ENCODE measurements around the gene NIP7. TPM values are rescaled to one million over a fixed set of nuclear protein-coding genes. Genes with fewer than 3 reads are reported as not detected.
"Not testable (repeated sequence)": the region's sequence is repeated elsewhere in the genome, so short reads cannot be mapped to it uniquely, and the experiment has no call there.

Gene NIP7
- total RNA-seq, result 10 to 100 TPM; 36.5 to 38.0 TPM

- peaks cover 43% of the 10 kb centered on the region for H3K36me3 Mint-ChIP-seq (ENCODE audit: low read depth)
- POLR2A ChIA-PET, result no interaction called here
- peaks cover 49% of the 10 kb centered on the region for H3K4me1 Mint-ChIP-seq
- CTCF ChIA-PET, result interaction anchor here (0.6 to 1.7 kb wide), 11 partner anchors 9 to 273 kb away, joined by 3 to 12 read pairs (median 3); partner anchors contain the start of genes PDF and VPS4A
- peak within 1 kb of the TSS; percentile 99 for H3K27ac Mint-ChIP-seq
- H3K27me3 Mint-ChIP-seq, result no peaks in the 10 kb centered on the region
- H3K9me3 Mint-ChIP-seq, result no peaks in the 10 kb centered on the region
- peak within 1 kb of the TSS; percentile 99 for H3K4me3 Mint-ChIP-seq
- peak; percentile 94 for DNase-seq
Observed at GRCh38 chr16:69339289-69340094, at the start of gene NIP7, which contains the start of gene COG8. Gene NIP7, plus strand, starts transcription at chr16:69339772. Its CDS starts 58 bp downstream, at chr16:69339830. Gene COG8, minus strand, starts transcription at chr16:69339564. Its CDS starts 12 bp downstream, at chr16:69339552.

- H3K9me3 Mint-ChIP-seq; POLR2A ChIA-PET; CTCF ChIA-PET; H3K36me3 Mint-ChIP-seq (ENCODE audit: low read depth); H3K27ac Mint-ChIP-seq; H3K27me3 Mint-ChIP-seq; H3K4me1 Mint-ChIP-seq; H3K4me3 Mint-ChIP-seq; DNase-seq: not testable (repeated sequence)
Observed at GRCh38 chr16:69291657-69292056, 47.9 kb upstream of the NIP7 start.

GRCh38 chr16:69293401-69293800 is 46.2 kb upstream of the NIP7 start:
- Mint-ChIP-seq H3K9me3 (no peaks in the 10 kb centered on the region), H3K4me1 (no peaks in the 10 kb centered on the region), H3K36me3 (ENCODE audit: low read depth) (peaks cover 2% of the 10 kb centered on the region), H3K27me3 (no peaks in the 10 kb centered on the region), H3K4me3 (no peak overlapping the region), H3K27ac (no peak overlapping the region)
- no peak for DNase-seq
- ChIA-PET CTCF (no interaction called here), POLR2A (no interaction called here)

- DNase-seq, result no peak
- no peaks in the 10 kb centered on the region for H3K4me1 Mint-ChIP-seq
- no peaks in the 10 kb centered on the region for H3K27me3 Mint-ChIP-seq
- ChIA-PET POLR2A (no interaction called here), CTCF (no interaction called here)
- H3K36me3 Mint-ChIP-seq (ENCODE audit: low read depth), result peaks cover 2% of the 10 kb centered on the region
- H3K27ac Mint-ChIP-seq, result no peak overlapping the region
- no peak overlapping the region for H3K4me3 Mint-ChIP-seq
- no peaks in the 10 kb centered on the region for H3K9me3 Mint-ChIP-seq
Observed at GRCh38 chr16:69294051-69294450, 45.5 kb upstream of the NIP7 start.

GRCh38 chr16:69296771-69297170 is 42.8 kb upstream of the NIP7 start:
- POLR2A ChIA-PET, result interaction anchor here (0.6 kb wide), 1 partner anchor 458 kb away, joined by 3 read pairs; no protein-coding TSS in a partner anchor
- H3K27me3 Mint-ChIP-seq, H3K27ac Mint-ChIP-seq, DNase-seq, H3K4me1 Mint-ChIP-seq, H3K9me3 Mint-ChIP-seq, H3K4me3 Mint-ChIP-seq: not testable (repeated sequence)
- CTCF ChIA-PET, result interaction anchor here (0.7 to 1.4 kb wide), 5 partner anchors 14 to 1114 kb away, joined by 3 to 5 read pairs (median 3); no protein-coding TSS in a partner anchor
- peaks cover 11% of the 10 kb centered on the region for H3K36me3 Mint-ChIP-seq (ENCODE audit: low read depth)

- POLR2A ChIA-PET, result no interaction called here
- no peaks in the 10 kb centered on the region for H3K27me3 Mint-ChIP-seq
- CTCF ChIA-PET, result interaction anchor here (1.0 to 1.4 kb wide), 2 partner anchors 12 to 131 kb away, joined by 3 to 5 read pairs; no protein-coding TSS in a partner anchor
- no peak overlapping the region for H3K4me3 Mint-ChIP-seq
- H3K4me1 Mint-ChIP-seq, result no peaks in the 10 kb centered on the region
- no peaks in the 10 kb centered on the region for H3K9me3 Mint-ChIP-seq
- H3K36me3 Mint-ChIP-seq (ENCODE audit: low read depth), result peaks cover 11% of the 10 kb centered on the region
- no peak overlapping the region for H3K27ac Mint-ChIP-seq
- no peak for DNase-seq
Observed at GRCh38 chr16:69298261-69298660, 41.3 kb upstream of the NIP7 start.

GRCh38 chr16:69301187-69301586 is 38.4 kb upstream of the NIP7 start:
- Mint-ChIP-seq H3K4me1 (no peaks in the 10 kb centered on the region), H3K27me3 (no peaks in the 10 kb centered on the region), H3K36me3 (ENCODE audit: low read depth) (peaks cover 11% of the 10 kb centered on the region), H3K27ac (no peak overlapping the region), H3K4me3 (no peak overlapping the region), H3K9me3 (no peaks in the 10 kb centered on the region)
- no peak for DNase-seq
- ChIA-PET POLR2A (no interaction called here), CTCF (interaction anchor here (1.0 kb wide), 1 partner anchor 27 kb away, joined by 3 read pairs; no protein-coding TSS in a partner anchor)

- no peak for DNase-seq
- POLR2A ChIA-PET, result no interaction called here
- H3K36me3 Mint-ChIP-seq (ENCODE audit: low read depth), result peaks cover 9% of the 10 kb centered on the region
- no peak overlapping the region for H3K27ac Mint-ChIP-seq
- H3K27me3 Mint-ChIP-seq, result no peaks in the 10 kb centered on the region
- CTCF ChIA-PET, result interaction anchor here (0.5 to 1.5 kb wide), 4 partner anchors 10 to 431 kb away, joined by 3 to 4 read pairs (median 3); no protein-coding TSS in a partner anchor
- H3K9me3 Mint-ChIP-seq, result no peaks in the 10 kb centered on the region
- no peak overlapping the region for H3K4me3 Mint-ChIP-seq
- H3K4me1 Mint-ChIP-seq, result no peaks in the 10 kb centered on the region
Observed at GRCh38 chr16:69301861-69302260, 37.7 kb upstream of the NIP7 start.

- Mint-ChIP-seq H3K4me3 (no peak overlapping the region), H3K9me3 (no peaks in the 10 kb centered on the region), H3K4me1 (no peaks in the 10 kb centered on the region), H3K27me3 (no peaks in the 10 kb centered on the region), H3K36me3 (ENCODE audit: low read depth) (peaks cover 9% of the 10 kb centered on the region), H3K27ac (no peak overlapping the region)
- CTCF ChIA-PET, result interaction anchor here (0.5 to 1.5 kb wide), 4 partner anchors 10 to 432 kb away, joined by 3 to 4 read pairs (median 3); no protein-coding TSS in a partner anchor
- DNase-seq, result no peak
- POLR2A ChIA-PET, result no interaction called here
Observed at GRCh38 chr16:69302301-69302700, 37.3 kb upstream of the NIP7 start.

GRCh38 chr16:69306031-69306430 is 33.5 kb upstream of the NIP7 start:
- POLR2A ChIA-PET, result no interaction called here
- Mint-ChIP-seq H3K4me1 (peaks cover 7% of the 10 kb centered on the region), H3K36me3 (ENCODE audit: low read depth) (peaks cover 8% of the 10 kb centered on the region), H3K9me3 (no peaks in the 10 kb centered on the region), H3K27me3 (no peaks in the 10 kb centered on the region), H3K4me3 (no peak overlapping the region), H3K27ac (no peak overlapping the region)
- CTCF ChIA-PET, result no interaction called here
- no peak for DNase-seq

GRCh38 chr16:69307091-69307490 is 32.5 kb upstream of the NIP7 start:
- ChIA-PET CTCF (interaction anchor here (0.5 to 0.6 kb wide), 2 partner anchors 20 to 1212 kb away, joined by 3 read pairs; no protein-coding TSS in a partner anchor), POLR2A (no interaction called here)
- H3K36me3 Mint-ChIP-seq (ENCODE audit: low read depth), result peaks cover 8% of the 10 kb centered on the region
- H3K4me1 Mint-ChIP-seq, result peaks cover 8% of the 10 kb centered on the region
- no peak overlapping the region for H3K4me3 Mint-ChIP-seq
- no peak overlapping the region for H3K27ac Mint-ChIP-seq
- H3K27me3 Mint-ChIP-seq, result no peaks in the 10 kb centered on the region
- no peaks in the 10 kb centered on the region for H3K9me3 Mint-ChIP-seq
- no peak for DNase-seq

- no peaks in the 10 kb centered on the region for H3K9me3 Mint-ChIP-seq
- H3K36me3 Mint-ChIP-seq (ENCODE audit: low read depth), result peaks cover 10% of the 10 kb centered on the region
- H3K27ac Mint-ChIP-seq, result no peak overlapping the region
- ChIA-PET CTCF (interaction anchor here (0.6 to 0.7 kb wide), 2 partner anchors 59 to 109 kb away, joined by 3 read pairs; no protein-coding TSS in a partner anchor), POLR2A (no interaction called here)
- peaks cover 11% of the 10 kb centered on the region for H3K4me1 Mint-ChIP-seq
- H3K4me3 Mint-ChIP-seq, result no peak overlapping the region
- no peak for DNase-seq
- no peaks in the 10 kb centered on the region for H3K27me3 Mint-ChIP-seq
Observed at GRCh38 chr16:69307856-69308255, 31.7 kb upstream of the NIP7 start.

GRCh38 chr16:69309316-69309715 is 30.3 kb upstream of the NIP7 start:
- DNase-seq, result no peak
- no peaks in the 10 kb centered on the region for H3K9me3 Mint-ChIP-seq
- H3K36me3 Mint-ChIP-seq (ENCODE audit: low read depth), result peaks cover 16% of the 10 kb centered on the region
- H3K27me3 Mint-ChIP-seq, result no peaks in the 10 kb centered on the region
- ChIA-PET POLR2A (no interaction called here), CTCF (no interaction called here)
- no peak overlapping the region for H3K4me3 Mint-ChIP-seq
- peak overlapping the region; percentile 1 for H3K27ac Mint-ChIP-seq
- peaks cover 24% of the 10 kb centered on the region for H3K4me1 Mint-ChIP-seq

Measured in activated CD4-positive, alpha-beta T cell treated with anti-CD3 and anti-CD28 coated beads, Interleukin-2, amount 10 ng/mL, durations not matched to agents 7 days and 5 days (primary cell).